Mesangial cell (primary cell): ENCODE data around the gene ADAM10. TPM values are rescaled to one million over a fixed set of nuclear protein-coding genes. Genes with fewer than 3 reads are reported as not detected.

ENCODE experiments used
- total RNA-seq: library from RNA; depleted of rRNA; stranded (reverse); fragments of >200 nt; gene quantifications from 2 replicates; pipeline ENCODE4 v1.2.3, GENCODE V29; 2015

Gene ADAM10
- 84.4 and 227 TPM in 2 replicates for total RNA-seq

GRCh38 chr15:58749532-58750337 lies at the start of gene ADAM10:
Gene ADAM10, minus strand, starts transcription at chr15:58749707. Its CDS starts 173 bp downstream, at chr15:58749534.

GRCh38 chr15:58770857-58771620 lies 21.5 kb upstream of the ADAM10 start, which contains the start of gene MINDY2:
Gene MINDY2, plus strand, starts transcription at chr15:58771302. Its CDS starts 94 bp downstream, at chr15:58771396.

Other genes starting within 250 kb of the ADAM10 start
- gene MINDY2, start 21.6 kb upstream of the ADAM10 start, total RNA-seq: 6.5 and 22.8 TPM in 2 replicates
- gene SLTM, start 184.0 kb upstream of the ADAM10 start, total RNA-seq: 30.6 and 34.5 TPM in 2 replicates
- 6.0 and 10.0 TPM in 2 replicates for gene RNF111, start 238.0 kb upstream of the ADAM10 start, total RNA-seq